Esophagus muscularis mucosa (tissue), 4 donors: Measurements from ENCODE around the gene JADE2. TPM values are rescaled to one million over a fixed set of nuclear protein-coding genes. Genes with fewer than 3 reads are reported as not detected.
A peak's percentile ranks its signal among the peaks of the same experiment; 100 is the strongest.

Source experiments
- DNase-seq: peaks from one replicate; pipeline ENCODE4 v3.0.0-alpha.2; 2017; ENCODE audit errors: extremely low spot score
- H3K27ac ChIP-seq, 4 donors: fragments of 200-600 bp; sonication (generic); replicated peaks in 1 of 4; 1 replicate in 3 of 4; 2 replicates in 1 of 4; pipeline ENCODE4 v1.5.1; 2016 to 2019; ENCODE audit warnings: mild to moderate bottlenecking in 1 of 4
- H3K27me3 ChIP-seq, 4 donors: fragments of 200-600 bp; sonication (generic); one replicate each; pipeline versions ENCODE4 v1.5.1 to v1.6.0; 2016 to 2019
- H3K36me3 ChIP-seq, 4 donors: fragments of 200-600 bp; sonication (generic); one replicate each; pipeline ENCODE4 v1.5.1; 2016 to 2019
- H3K4me1 ChIP-seq, 4 donors: fragments of 200-600 bp; sonication (generic); one replicate each; pipeline ENCODE4 v1.5.1; 2016 to 2019
- H3K4me3 ChIP-seq, 4 donors: fragments of 200-600 bp; sonication (generic); 1 replicate in 2 of 4; 2 replicates in 2 of 4; pipeline ENCODE4 v1.5.1; 2016 to 2019; ENCODE audit warnings: mild to moderate bottlenecking in 4 of 4, moderate library complexity in 1 of 4
- H3K9me3 ChIP-seq, 4 donors: fragments of 200-600 bp; sonication (generic); 1 replicate in 3 of 4; 2 replicates in 1 of 4; pipeline ENCODE4 v1.5.1; 2016 to 2019
- EP300 ChIP-seq: sonication (generic); formaldehyde crosslinking; IDR thresholded peaks from one replicate; pipeline ENCODE4 v1.6.1; 2017; ENCODE audit warnings: antibody characterized with exemption
- POLR2A ChIP-seq: fragments of 450-650 bp; IDR thresholded peaks from one replicate; pipeline ENCODE4 v1.6.1; 2017; ENCODE audit warnings: antibody characterized with exemption, moderate library complexity, mild to moderate bottlenecking, low read depth
- POLR2AphosphoS5 ChIP-seq, 2 donors: sonication (generic); formaldehyde crosslinking; IDR thresholded peaks; one replicate each; pipeline ENCODE4 v1.6.1; 2017; ENCODE audit warnings: antibody characterized with exemption in 2 of 2
- WGBS: methylation state at CpG from one replicate; pipeline ENCODE4 v1.1.5; 2018; 5-methylcytosine and 5-hydroxymethylcytosine counted together
- intact Hi-C: fragments of 100-400 bp; cut with DNase I; formaldehyde crosslinking; loops from one replicate; pipeline ENCODE4 v1.15.1; 2023
- total RNA-seq, 4 donors: library from RNA; depleted of rRNA; stranded (reverse); fragments of >200 nt; gene quantifications; one replicate each; pipeline versions ENCODE4 v1.1.0 to v1.2.1, GENCODE V29; 2016
- TF ChIP-seq, protein P1 (sequence below), 3 experiments: fragments of 200-600 bp in 2 of 3; fragments of 450-650 bp in 1 of 3; sonication (generic) in 2 of 3; IDR thresholded peaks; one replicate each; pipeline ENCODE4 v1.5.1; 2017 to 2019; ENCODE audit warnings: antibody characterized with exemption in 3 of 3, mild to moderate bottlenecking in 2 of 3, moderate library complexity in 1 of 3

JADE2 gene
- total RNA-seq, 4 donors from 2014 or later = 55.5 to 95.5 (median 77.1) TPM

DNA sequence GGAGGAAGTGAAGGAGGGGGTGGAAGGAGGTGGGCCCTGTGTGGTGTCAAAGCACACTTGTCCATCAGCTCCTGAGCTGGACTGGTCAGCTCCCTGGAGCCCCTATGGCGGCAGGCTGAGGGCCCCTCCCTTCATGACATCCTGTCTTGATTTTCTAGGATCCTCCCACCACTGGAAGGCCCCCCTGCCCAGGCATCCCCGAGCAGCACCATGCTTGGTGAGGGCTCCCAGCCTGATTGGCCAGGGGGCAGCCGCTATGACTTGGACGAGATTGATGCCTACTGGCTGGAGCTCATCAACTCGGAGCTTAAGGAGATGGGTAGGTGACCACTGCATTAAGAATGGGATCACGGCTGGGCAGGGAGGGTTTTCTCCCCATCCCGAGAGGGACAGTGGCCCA, 34.2 kb downstream of the JADE2 start:
- H3K9me3 ChIP-seq = no peaks in the 10 kb centered on the region
- intact Hi-C loops = no loop called here
- H3K4me3 ChIP-seq = no peak overlapping the region
- peaks cover 30 to 49% (median 39%) of the 10 kb centered on the region in 4 donors for H3K4me1 ChIP-seq
- H3K36me3 ChIP-seq = peaks cover 43 to 80% (median 76%) of the 10 kb centered on the region in 4 donors
- DNase-seq = no peak
- H3K27ac ChIP-seq = no peak overlapping the region
- WGBS = 84% methylated on average over 6 of the region's 7 CpGs
- TF ChIP-seq POLR2A = no peak
- no peak for TF ChIP-seq EP300
- TF ChIP-seq POLR2AphosphoS5 (IDR thresholded peaks at IDR 0.05) = no peak
- H3K27me3 ChIP-seq = no peaks in the 10 kb centered on the region

DNA sequence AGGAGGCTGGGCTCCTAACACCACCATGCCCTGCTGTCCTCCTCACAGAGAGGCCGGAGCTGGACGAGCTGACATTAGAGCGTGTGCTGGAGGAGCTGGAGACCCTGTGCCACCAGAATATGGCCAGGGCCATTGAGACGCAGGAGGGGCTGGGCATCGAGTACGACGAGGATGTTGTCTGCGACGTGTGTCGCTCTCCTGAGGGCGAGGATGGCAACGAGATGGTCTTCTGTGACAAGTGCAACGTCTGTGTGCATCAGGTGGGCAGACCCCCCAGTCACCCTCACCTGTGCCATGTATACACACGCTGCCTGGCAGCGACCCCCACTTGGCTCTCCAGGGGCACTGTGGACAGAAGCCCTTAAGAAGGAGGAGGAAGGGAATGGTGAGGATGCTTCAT, 35.2 kb downstream of the JADE2 start:
- 96% methylated on average over 15 of the region's 15 CpGs for WGBS

DNA sequence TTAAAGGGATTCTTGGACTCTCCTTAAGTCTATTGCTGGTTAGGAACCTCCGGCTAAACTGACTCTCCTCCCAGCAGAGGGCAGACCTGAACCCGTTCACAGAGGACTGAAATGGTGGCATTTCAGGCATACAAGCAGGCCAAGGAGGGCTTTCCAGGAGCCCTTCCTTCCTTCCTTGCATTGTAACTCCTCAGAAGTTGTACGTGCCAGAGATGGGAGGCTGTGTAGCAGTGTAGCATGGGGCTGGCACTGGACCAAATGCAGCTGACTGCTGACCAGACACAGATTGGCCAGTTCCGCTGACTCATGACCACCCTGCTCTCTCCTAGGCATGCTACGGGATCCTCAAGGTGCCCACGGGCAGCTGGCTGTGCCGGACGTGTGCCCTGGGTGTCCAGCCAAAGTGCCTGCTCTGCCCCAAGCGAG, 36.4 kb downstream of the JADE2 start:
- Histone ChIP-seq H3K4me1 (peaks cover 15 to 39% (median 32%) of the 10 kb centered on the region in 4 donors), H3K9me3 (no peaks in the 10 kb centered on the region), H3K27me3 (no peaks in the 10 kb centered on the region), H3K27ac (no peak overlapping the region), H3K36me3 (peaks cover 65 to 86% (median 86%) of the 10 kb centered on the region in 4 donors), H3K4me3 (no peak overlapping the region)
- no peak for DNase-seq
- intact Hi-C loops = no loop called here
- TF ChIP-seq, protein P1, sequence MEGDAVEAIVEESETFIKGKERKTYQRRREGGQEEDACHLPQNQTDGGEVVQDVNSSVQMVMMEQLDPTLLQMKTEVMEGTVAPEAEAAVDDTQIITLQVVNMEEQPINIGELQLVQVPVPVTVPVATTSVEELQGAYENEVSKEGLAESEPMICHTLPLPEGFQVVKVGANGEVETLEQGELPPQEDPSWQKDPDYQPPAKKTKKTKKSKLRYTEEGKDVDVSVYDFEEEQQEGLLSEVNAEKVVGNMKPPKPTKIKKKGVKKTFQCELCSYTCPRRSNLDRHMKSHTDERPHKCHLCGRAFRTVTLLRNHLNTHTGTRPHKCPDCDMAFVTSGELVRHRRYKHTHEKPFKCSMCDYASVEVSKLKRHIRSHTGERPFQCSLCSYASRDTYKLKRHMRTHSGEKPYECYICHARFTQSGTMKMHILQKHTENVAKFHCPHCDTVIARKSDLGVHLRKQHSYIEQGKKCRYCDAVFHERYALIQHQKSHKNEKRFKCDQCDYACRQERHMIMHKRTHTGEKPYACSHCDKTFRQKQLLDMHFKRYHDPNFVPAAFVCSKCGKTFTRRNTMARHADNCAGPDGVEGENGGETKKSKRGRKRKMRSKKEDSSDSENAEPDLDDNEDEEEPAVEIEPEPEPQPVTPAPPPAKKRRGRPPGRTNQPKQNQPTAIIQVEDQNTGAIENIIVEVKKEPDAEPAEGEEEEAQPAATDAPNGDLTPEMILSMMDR (IDR thresholded peaks at IDR 0.05) = peak in 2 of 3 experiments; percentile 24 to 28
- TF ChIP-seq POLR2A (no peak), POLR2AphosphoS5 (IDR thresholded peaks at IDR 0.05) (peak; percentile 31 to 65)
- WGBS = 45% methylated on average over 8 of the region's 9 CpGs

More for the DNA sequence above, 35.2 kb downstream of the JADE2 start:
- H3K9me3 ChIP-seq = no peaks in the 10 kb centered on the region
- DNase-seq = no peak
- H3K27ac ChIP-seq = no peak overlapping the region
- intact Hi-C loops = no loop called here
- TF ChIP-seq POLR2AphosphoS5 (IDR thresholded peaks at IDR 0.05) (no peak), EP300 (no peak), POLR2A (no peak)
- TF ChIP-seq, protein P1 (IDR thresholded peaks at IDR 0.05) = no peak
- H3K36me3 ChIP-seq = peaks cover 53 to 82% (median 80%) of the 10 kb centered on the region in 4 donors
- no peak overlapping the region for H3K4me3 ChIP-seq
- H3K4me1 ChIP-seq = peaks cover 19 to 39% (median 29%) of the 10 kb centered on the region in 4 donors
- no peaks in the 10 kb centered on the region for H3K27me3 ChIP-seq

DNA sequence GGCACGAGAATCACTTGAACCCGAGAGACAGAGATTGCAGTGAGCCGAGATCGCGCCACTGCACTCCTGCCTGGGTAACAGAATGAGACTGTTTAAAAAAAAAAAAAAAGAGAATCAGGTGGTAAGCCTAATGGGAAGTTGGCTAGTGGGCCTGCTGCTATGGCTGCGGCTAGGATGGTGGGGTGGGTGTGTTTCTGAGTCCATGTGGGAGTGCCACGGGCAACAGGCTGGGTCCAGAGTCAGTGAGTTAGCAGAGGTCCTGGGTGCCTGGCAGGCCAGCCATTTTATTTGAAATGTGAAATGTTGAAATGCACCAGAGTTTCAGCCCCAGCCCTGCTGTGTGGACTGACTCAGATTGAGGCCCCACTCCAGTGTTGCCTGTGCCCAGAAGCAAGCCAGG, 37.8 kb downstream of the JADE2 start:
- H3K36me3 ChIP-seq = peaks cover 67 to 99% (median 96%) of the 10 kb centered on the region in 4 donors
- 97% methylated on average over 7 of the region's 7 CpGs for WGBS

DNA sequence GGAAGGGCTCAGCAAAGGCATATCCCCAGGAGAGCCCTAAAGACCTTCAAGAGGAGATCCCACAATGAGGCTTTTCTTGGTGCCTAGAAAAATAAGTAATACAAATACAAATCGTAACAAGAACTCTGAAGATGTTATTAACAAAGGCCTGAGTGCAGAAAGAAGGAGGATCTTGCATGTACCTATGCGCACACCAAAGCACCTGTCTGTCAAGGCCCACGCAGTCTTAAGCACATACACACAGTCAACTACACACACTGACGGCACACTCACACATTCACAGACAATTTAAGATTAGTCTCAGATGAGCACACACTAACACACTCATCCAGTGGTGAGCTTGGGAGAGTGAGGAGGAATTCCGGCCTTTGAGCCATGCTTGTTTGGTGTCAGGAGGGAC, 38.5 kb downstream of the JADE2 start:
- Histone ChIP-seq H3K4me3 (no peak overlapping the region), H3K4me1 (peaks cover 33 to 57% (median 53%) of the 10 kb centered on the region in 4 donors), H3K27me3 (no peaks in the 10 kb centered on the region), H3K9me3 (no peaks in the 10 kb centered on the region), H3K27ac (no peak overlapping the region), H3K36me3 (peaks cover 67 to 100% (median 91%) of the 10 kb centered on the region in 4 donors)
- WGBS = 72% methylated on average over 5 of the region's 5 CpGs
- DNase-seq = no peak
- intact Hi-C loops = no loop called here
- TF ChIP-seq POLR2A (no peak), POLR2AphosphoS5 (IDR thresholded peaks at IDR 0.05) (peak in 1 of 2 donors; percentile 10), EP300 (no peak)

More for the DNA sequence above, 37.8 kb downstream of the JADE2 start:
- intact Hi-C loops = no loop called here
- Histone ChIP-seq H3K4me1 (peaks cover 29 to 53% (median 46%) of the 10 kb centered on the region in 4 donors), H3K4me3 (no peak overlapping the region), H3K27me3 (no peaks in the 10 kb centered on the region), H3K9me3 (no peaks in the 10 kb centered on the region), H3K27ac (no peak overlapping the region)
- TF ChIP-seq POLR2A (no peak), POLR2AphosphoS5 (IDR thresholded peaks at IDR 0.05) (no peak), EP300 (no peak)
- TF ChIP-seq, protein P1 (IDR thresholded peaks at IDR 0.05) = no peak
- DNase-seq = no peak

DNA sequence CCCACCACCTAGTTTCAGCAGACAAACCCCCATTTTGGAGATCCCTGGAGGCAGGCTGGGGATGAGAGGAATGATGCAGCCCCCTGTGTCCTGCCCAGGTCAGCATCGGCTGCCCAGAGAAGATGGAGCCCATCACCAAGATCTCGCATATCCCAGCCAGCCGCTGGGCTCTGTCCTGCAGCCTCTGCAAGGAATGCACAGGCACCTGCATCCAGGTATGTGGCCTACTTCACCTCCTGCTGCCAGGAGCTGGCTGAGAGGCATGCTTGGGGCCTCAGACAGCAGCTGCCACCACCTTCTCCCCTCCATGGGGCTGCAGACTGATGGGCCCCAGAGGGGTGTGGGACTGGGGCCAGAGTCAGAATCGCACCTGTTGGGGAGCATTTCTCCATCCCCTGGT, 38.9 kb downstream of the JADE2 start:
- Histone ChIP-seq H3K36me3 (peaks cover 67 to 98% (median 89%) of the 10 kb centered on the region in 4 donors), H3K27ac (no peak overlapping the region), H3K4me1 (peaks cover 33 to 57% (median 55%) of the 10 kb centered on the region in 4 donors), H3K27me3 (no peaks in the 10 kb centered on the region), H3K9me3 (no peaks in the 10 kb centered on the region), H3K4me3 (no peak overlapping the region)
- intact Hi-C loops = no loop called here
- DNase-seq = no peak
- TF ChIP-seq EP300 (no peak), POLR2A (no peak), POLR2AphosphoS5 (IDR thresholded peaks at IDR 0.05) (no peak)
- TF ChIP-seq, protein P1 (IDR thresholded peaks at IDR 0.05) = no peak
- 89% methylated on average over 4 of the region's 4 CpGs for WGBS
